GM12892 (cell line): Measurements from ENCODE around the gene TCF21.

Source experiments
- POLR2A ChIP-seq: IDR thresholded peaks from 2 replicates; pipeline ENCODE4 v1.6.1; 2011; ENCODE audit warnings: low read depth, low read length, control low read depth
- POLR2AphosphoS5 ChIP-seq: IDR thresholded peaks from 2 replicates; pipeline ENCODE4 v1.6.1; 2011; ENCODE audit warnings: low read depth, low read length, control low read depth
- TAF1 ChIP-seq: IDR thresholded peaks from 2 replicates; pipeline ENCODE4 v1.6.1; 2011; ENCODE audit warnings: low read depth, mild to moderate bottlenecking, control low read depth, low read length, borderline replicate concordance

DNA sequence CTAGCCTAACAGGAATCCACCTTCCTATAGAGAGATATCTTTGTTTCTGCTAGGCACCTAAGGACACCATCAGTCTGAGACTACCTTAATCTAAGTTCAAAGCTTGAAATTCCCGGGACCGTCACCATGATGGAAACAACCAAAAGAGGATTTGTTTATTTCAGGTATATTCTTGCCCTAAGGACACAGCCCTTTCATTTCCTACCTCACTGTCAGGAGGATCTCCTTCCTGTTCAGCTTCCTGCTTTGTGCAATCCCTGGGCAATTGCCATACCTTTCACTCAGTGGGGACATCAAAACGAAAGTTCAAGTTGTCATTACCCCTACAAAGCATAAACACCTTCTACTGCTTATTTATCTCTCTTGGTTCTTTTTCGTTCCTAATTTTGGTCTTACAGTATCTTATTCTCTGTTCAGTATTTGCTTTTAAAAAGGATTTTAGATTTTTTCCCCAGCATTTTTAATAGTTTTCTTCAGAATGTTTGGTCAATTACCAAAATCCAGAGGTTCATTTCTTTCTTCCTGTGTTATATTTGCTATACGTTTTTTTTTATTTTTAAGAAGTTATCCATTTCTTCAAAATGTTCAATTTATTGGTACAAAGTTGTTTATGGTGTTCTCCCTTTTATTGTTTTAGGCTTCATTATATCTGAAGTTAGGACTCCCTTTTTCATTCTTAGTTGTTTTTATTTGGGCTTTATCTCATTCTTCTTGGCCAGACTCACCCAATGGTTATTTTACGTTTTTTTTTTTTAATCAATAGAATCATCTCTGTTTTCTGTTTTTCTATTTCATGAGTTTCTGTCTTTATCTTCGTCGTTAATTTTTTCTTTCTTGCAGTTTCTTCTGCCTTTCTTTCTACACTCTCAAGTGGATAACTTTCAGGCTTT is 51.1 kb downstream of the TCF21 start:
- TF ChIP-seq TAF1: no peak
- TF ChIP-seq POLR2A: no peak
- no peak for TF ChIP-seq POLR2AphosphoS5
